Ovary (tissue), 9 donors: ENCODE results near the gene SLC12A1. TPM values are rescaled to one million over a fixed set of nuclear protein-coding genes. Genes with fewer than 3 reads are reported as not detected.

Experiments used
- DNase-seq, 5 donors: peaks; one replicate each; pipeline ENCODE4 v3.0.0-alpha.2; 2019 to 2020
- H3K27ac ChIP-seq, 2 donors: fragments of 200-600 bp; one replicate each; pipeline versions ENCODE4 v1.5.1 to v1.8.0; 2019 to 2022
- H3K27me3 ChIP-seq: fragments of 200-600 bp; one replicate; pipeline ENCODE4 v1.8.0; 2022
- H3K36me3 ChIP-seq: fragments of 200-600 bp; sonication (generic); one replicate; pipeline ENCODE4 v1.5.1; 2019
- H3K4me1 ChIP-seq: one replicate; pipeline ENCODE4 v1.8.1; 2013; ENCODE audit warnings: mild to moderate bottlenecking, moderate library complexity; ENCODE audit not compliant: insufficient read depth
- H3K4me3 ChIP-seq: fragments of 200-600 bp; sonication (generic); one replicate; pipeline ENCODE4 v1.5.1; 2017
- H3K9me3 ChIP-seq, 2 donors: fragments of 200-600 bp in 1 of 2; sonication (generic) in 1 of 2; one replicate each; pipeline versions ENCODE4 v1.5.1 to v1.8.1; 2013 to 2019; ENCODE audit warnings: mild to moderate bottlenecking in 1 of 2, moderate library complexity in 1 of 2
- CTCF ChIP-seq, 3 donors: fragments of 450-650 bp in 2 of 3; fragments of 200-600 bp in 1 of 3; IDR thresholded peaks; one replicate each; pipeline versions ENCODE4 v1.5.1 to v1.8.0; 2016 to 2022; ENCODE audit warnings: antibody characterized with exemption in 3 of 3, mild to moderate bottlenecking in 1 of 3
- EP300 ChIP-seq: sonication (generic); formaldehyde crosslinking; IDR thresholded peaks from one replicate; pipeline ENCODE4 v1.6.1; 2017; ENCODE audit warnings: antibody characterized with exemption
- POLR2A ChIP-seq: fragments of 450-650 bp; IDR thresholded peaks from one replicate; pipeline ENCODE4 v1.6.1; 2017; ENCODE audit warnings: antibody characterized with exemption, mild to moderate bottlenecking, moderate library complexity
- WGBS, 3 donors: extraction: QIAGEN DNeasy Blood & Tissue Kit in 1 of 3; methylation state at CpG; one replicate each; pipeline versions ENCODE4 v1.1.5 to v1.1.7; 2013 to 2017; 5-methylcytosine and 5-hydroxymethylcytosine counted together
- intact Hi-C, 4 donors: fragments of 100-400 bp; cut with DNase I; formaldehyde crosslinking; loops; one replicate each; pipeline versions ENCODE4 v1.11.0 to v1.15.1; 2022 to 2023
- polyA plus RNA-seq, 2 donors: library from polyadenylated mRNA; stranded (reverse); fragments of 200-250 nt in 1 of 2; fragments of 350-450 nt in 1 of 2; fragmentation: Illumina TruSeq in 1 of 2; extraction: RNeasy Lipid Tissue Mini Kit (QIAGEN cat#74804) in 1 of 2; gene quantifications; one replicate each; pipeline ENCODE4 v1.2.3, GENCODE V29; 2013 to 2014
- total RNA-seq, 7 donors: library from RNA; depleted of rRNA in 2 of 7; stranded (reverse); fragments of >200 nt in 2 of 7; fragmentation: NEBNext Ultra II Directional in 3 of 7; extraction: Animal tissue kit (Norgen Biotek cat#: 25700) in 3 of 7; gene quantifications; one replicate each; pipeline versions ENCODE4 v1.1.0 to v1.2.4, GENCODE V29; 2016 to 2023
- donor health status: DM: no; HTN: no; CAD: no; lungs with moderate emphysema.
- donor health status: DM: no; HTN: no; CAD: no.
- donor health status: Bipolar disorder and iron deficiency.
- donor health status: DM: yes; HTN: yes; CAD: no.
- donor health status: DM: no; HTN: no; CAD: no.
- donor health status: DM: yes; HTN: yes; CAD: no.

The SLC12A1 gene
- total and polyA plus RNA-seq, 9 donors, result not detected

- H3K9me3 ChIP-seq, result no peaks in the 10 kb centered on the region
- no peak for DNase-seq
- intact Hi-C loops, result no loop called here
Observed at GRCh38 chr15:48239334-48239733, 33.2 kb downstream of the SLC12A1 start.

GRCh38 chr15:48242015-48242414, 35.9 kb downstream of the SLC12A1 start:
- H3K27ac ChIP-seq, result no peak overlapping the region
- H3K36me3 ChIP-seq, result no peaks in the 10 kb centered on the region
- no peak overlapping the region for H3K4me3 ChIP-seq
- DNase-seq, result no peak
- no peaks in the 10 kb centered on the region for H3K27me3 ChIP-seq
- no peaks in the 10 kb centered on the region for H3K9me3 ChIP-seq
- intact Hi-C loops, result no loop called here
- H3K4me1 ChIP-seq, result no peaks in the 10 kb centered on the region
- TF ChIP-seq CTCF (IDR thresholded peaks at IDR 0.05), result no peak
- no peak for TF ChIP-seq EP300
- TF ChIP-seq POLR2A, result no peak

More at GRCh38 chr15:48239334-48239733, 33.2 kb downstream of the SLC12A1 start:
- H3K4me1 ChIP-seq, result no peaks in the 10 kb centered on the region
- H3K36me3 ChIP-seq, result no peaks in the 10 kb centered on the region
- 87 to 92% (median 89%) methylated on average over 4 of the region's 4 CpGs for WGBS, 3 donors
- H3K27me3 ChIP-seq, result no peaks in the 10 kb centered on the region
- no peak for TF ChIP-seq CTCF (IDR thresholded peaks at IDR 0.05)
- H3K27ac ChIP-seq, result no peak overlapping the region
- H3K4me3 ChIP-seq, result no peak overlapping the region

- Histone ChIP-seq H3K27ac (no peak overlapping the region), H3K27me3 (no peaks in the 10 kb centered on the region), H3K4me3 (no peak overlapping the region), H3K36me3 (no peaks in the 10 kb centered on the region), H3K9me3 (no peaks in the 10 kb centered on the region), H3K4me1 (no peaks in the 10 kb centered on the region)
- intact Hi-C loops, result no loop called here
- no peak for DNase-seq
- 85 to 92% (median 91%) methylated on average over 4 of the region's 4 CpGs for WGBS, 3 donors
- TF ChIP-seq EP300 (no peak), POLR2A (no peak), CTCF (IDR thresholded peaks at IDR 0.05) (no peak)
Observed at GRCh38 chr15:48242535-48242934, 36.4 kb downstream of the SLC12A1 start.

GRCh38 chr15:48244921-48245320, 38.8 kb downstream of the SLC12A1 start:
- Histone ChIP-seq H3K4me1 (no peaks in the 10 kb centered on the region), H3K36me3 (no peaks in the 10 kb centered on the region), H3K9me3 (no peaks in the 10 kb centered on the region), H3K27ac (no peak overlapping the region), H3K27me3 (no peaks in the 10 kb centered on the region), H3K4me3 (no peak overlapping the region)
- intact Hi-C loops, result no loop called here
- WGBS, 3 donors, result 87 to 93% (median 92%) methylated on average over 1 of the region's 1 CpG
- TF ChIP-seq EP300, result no peak
- no peak for TF ChIP-seq CTCF (IDR thresholded peaks at IDR 0.05)
- TF ChIP-seq POLR2A, result no peak
- DNase-seq, result no peak

- no peaks in the 10 kb centered on the region for H3K27me3 ChIP-seq
- no peaks in the 10 kb centered on the region for H3K4me1 ChIP-seq
- TF ChIP-seq POLR2A (no peak), CTCF (IDR thresholded peaks at IDR 0.05) (no peak), EP300 (no peak)
- no peak overlapping the region for H3K4me3 ChIP-seq
- H3K36me3 ChIP-seq, result no peaks in the 10 kb centered on the region
- intact Hi-C loops, result no loop called here
- no peak overlapping the region for H3K27ac ChIP-seq
- H3K9me3 ChIP-seq, result no peaks in the 10 kb centered on the region
- 79 to 96% (median 82%) methylated on average over 5 of the region's 5 CpGs for WGBS, 3 donors
- DNase-seq, result no peak
Observed at GRCh38 chr15:48248414-48248813, 42.3 kb downstream of the SLC12A1 start.
